ENCODE measurements around the gene TNFSF8.

- TF ChIP-seq, protein P1, sequence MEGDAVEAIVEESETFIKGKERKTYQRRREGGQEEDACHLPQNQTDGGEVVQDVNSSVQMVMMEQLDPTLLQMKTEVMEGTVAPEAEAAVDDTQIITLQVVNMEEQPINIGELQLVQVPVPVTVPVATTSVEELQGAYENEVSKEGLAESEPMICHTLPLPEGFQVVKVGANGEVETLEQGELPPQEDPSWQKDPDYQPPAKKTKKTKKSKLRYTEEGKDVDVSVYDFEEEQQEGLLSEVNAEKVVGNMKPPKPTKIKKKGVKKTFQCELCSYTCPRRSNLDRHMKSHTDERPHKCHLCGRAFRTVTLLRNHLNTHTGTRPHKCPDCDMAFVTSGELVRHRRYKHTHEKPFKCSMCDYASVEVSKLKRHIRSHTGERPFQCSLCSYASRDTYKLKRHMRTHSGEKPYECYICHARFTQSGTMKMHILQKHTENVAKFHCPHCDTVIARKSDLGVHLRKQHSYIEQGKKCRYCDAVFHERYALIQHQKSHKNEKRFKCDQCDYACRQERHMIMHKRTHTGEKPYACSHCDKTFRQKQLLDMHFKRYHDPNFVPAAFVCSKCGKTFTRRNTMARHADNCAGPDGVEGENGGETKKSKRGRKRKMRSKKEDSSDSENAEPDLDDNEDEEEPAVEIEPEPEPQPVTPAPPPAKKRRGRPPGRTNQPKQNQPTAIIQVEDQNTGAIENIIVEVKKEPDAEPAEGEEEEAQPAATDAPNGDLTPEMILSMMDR (tag by site-specific recombination; IDR thresholded peaks at IDR 0.05) = no peak
- TF ChIP-seq ZNF560 (tag by site-specific recombination; IDR thresholded peaks at IDR 0.05; ENCODE audit: borderline replicate concordance) = no peak
- no peak for TF ChIP-seq REST (tag by site-specific recombination; IDR thresholded peaks at IDR 0.05)
- TF ChIP-seq, protein P2, sequence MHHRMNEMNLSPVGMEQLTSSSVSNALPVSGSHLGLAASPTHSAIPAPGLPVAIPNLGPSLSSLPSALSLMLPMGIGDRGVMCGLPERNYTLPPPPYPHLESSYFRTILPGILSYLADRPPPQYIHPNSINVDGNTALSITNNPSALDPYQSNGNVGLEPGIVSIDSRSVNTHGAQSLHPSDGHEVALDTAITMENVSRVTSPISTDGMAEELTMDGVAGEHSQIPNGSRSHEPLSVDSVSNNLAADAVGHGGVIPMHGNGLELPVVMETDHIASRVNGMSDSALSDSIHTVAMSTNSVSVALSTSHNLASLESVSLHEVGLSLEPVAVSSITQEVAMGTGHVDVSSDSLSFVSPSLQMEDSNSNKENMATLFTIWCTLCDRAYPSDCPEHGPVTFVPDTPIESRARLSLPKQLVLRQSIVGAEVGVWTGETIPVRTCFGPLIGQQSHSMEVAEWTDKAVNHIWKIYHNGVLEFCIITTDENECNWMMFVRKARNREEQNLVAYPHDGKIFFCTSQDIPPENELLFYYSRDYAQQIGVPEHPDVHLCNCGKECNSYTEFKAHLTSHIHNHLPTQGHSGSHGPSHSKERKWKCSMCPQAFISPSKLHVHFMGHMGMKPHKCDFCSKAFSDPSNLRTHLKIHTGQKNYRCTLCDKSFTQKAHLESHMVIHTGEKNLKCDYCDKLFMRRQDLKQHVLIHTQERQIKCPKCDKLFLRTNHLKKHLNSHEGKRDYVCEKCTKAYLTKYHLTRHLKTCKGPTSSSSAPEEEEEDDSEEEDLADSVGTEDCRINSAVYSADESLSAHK (tag by site-specific recombination; IDR thresholded peaks at IDR 0.05) = no peak
- TF ChIP-seq ZNF830 (tag by site-specific recombination; IDR thresholded peaks at IDR 0.05; ENCODE audit: low read depth) = no peak
- no peak for TF ChIP-seq GLI4 (tag by site-specific recombination; IDR thresholded peaks at IDR 0.05)
- TF ChIP-seq, protein P3, sequence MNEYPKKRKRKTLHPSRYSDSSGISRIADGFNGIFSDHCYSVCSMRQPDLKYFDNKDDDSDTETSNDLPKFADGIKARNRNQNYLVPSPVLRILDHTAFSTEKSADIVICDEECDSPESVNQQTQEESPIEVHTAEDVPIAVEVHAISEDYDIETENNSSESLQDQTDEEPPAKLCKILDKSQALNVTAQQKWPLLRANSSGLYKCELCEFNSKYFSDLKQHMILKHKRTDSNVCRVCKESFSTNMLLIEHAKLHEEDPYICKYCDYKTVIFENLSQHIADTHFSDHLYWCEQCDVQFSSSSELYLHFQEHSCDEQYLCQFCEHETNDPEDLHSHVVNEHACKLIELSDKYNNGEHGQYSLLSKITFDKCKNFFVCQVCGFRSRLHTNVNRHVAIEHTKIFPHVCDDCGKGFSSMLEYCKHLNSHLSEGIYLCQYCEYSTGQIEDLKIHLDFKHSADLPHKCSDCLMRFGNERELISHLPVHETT (tag by site-specific recombination; IDR thresholded peaks at IDR 0.05) = no peak
- no peak for TF ChIP-seq MZF1 (tag by site-specific recombination; IDR thresholded peaks at IDR 0.05; ENCODE audit: borderline replicate concordance)
- no peak for TF ChIP-seq ZSCAN5A (tag by site-specific recombination; IDR thresholded peaks at IDR 0.05)
- no peak for TF ChIP-seq ZNF670 (tag by site-specific recombination; IDR thresholded peaks at IDR 0.05; ENCODE audit: low read depth)
- TF ChIP-seq ZNF704 (tag by site-specific recombination; IDR thresholded peaks at IDR 0.05) = no peak
- no peak for TF ChIP-seq ZNF624 (tag by site-specific recombination; IDR thresholded peaks at IDR 0.05)
- TF ChIP-seq SCRT2 (tag by site-specific recombination; IDR thresholded peaks at IDR 0.05) = no peak
- no peak for TF ChIP-seq HOXA7 (CRISPR knock-in tag; IDR thresholded peaks at IDR 0.05; ENCODE audit: borderline replicate concordance)
Observed at GRCh38 chr9:114860187-114860586, 70.2 kb downstream of the TNFSF8 start.
